SK-N-SH (cell line): Measurements from ENCODE around the gene DAP. TPM values are rescaled to one million over a fixed set of nuclear protein-coding genes. Genes with fewer than 3 reads are reported as not detected.

ENCODE experiments used
- CTCF ChIA-PET: fragments of 300-600, 350-600 bp; formaldehyde crosslinking; extraction: SDS; loops from one replicate; lab custom pipeline; 2021; lab: Yijun Ruan, JAX
- POLR2A ChIA-PET: fragments of 350-600 bp; sonication (Branson Sonifier 250); formaldehyde crosslinking; extraction: SDS; loops from one replicate; lab custom pipeline; 2020; ENCODE audit warnings: antibody characterized with exemption, inconsistent platforms; lab: Yijun Ruan, JAX
- DNase-seq: peaks from one replicate; pipeline ENCODE4 v3.0.0; 2012
- H2AFZ ChIP-seq: fragments of 200-600 bp; sonication (generic); 2 replicates; pipeline ENCODE4 v1.8.1; 2016; ENCODE audit warnings: antibody characterized with exemption, mild to moderate bottlenecking, low read depth
- H3F3A ChIP-seq: fragments of 200-600 bp; sonication (generic); replicated peaks from 2 replicates; pipeline ENCODE3; 2016; ENCODE audit warnings: antibody characterized with exemption, mild to moderate bottlenecking; ENCODE audit not compliant: insufficient read depth
- H3K27ac ChIP-seq, 2 experiments: fragments of 200-500 bp in 1 of 2; fragments of 200-600 bp in 1 of 2; sonication (Bioruptor generic) in 1 of 2; sonication (generic), shearing (Covaris generic) in 1 of 2; 2 replicates each; pipeline versions ENCODE4 v1.5.1 to v1.6.1; 2014 to 2016; ENCODE audit warnings: low read depth in 2 of 2, inconsistent platforms in 1 of 2, low read length in 1 of 2, mild to moderate bottlenecking in 1 of 2, mixed read lengths in 1 of 2
- H3K27me3 ChIP-seq: fragments of 200-600 bp; sonication (generic), shearing (Covaris generic); 2 replicates; pipeline ENCODE4 v1.6.1; 2016; ENCODE audit warnings: mixed run types; ENCODE audit not compliant: insufficient read depth
- H3K36me3 ChIP-seq, 2 experiments: fragments of 200-500 bp in 1 of 2; fragments of 200-600 bp in 1 of 2; sonication (Bioruptor generic) in 1 of 2; sonication (generic) in 1 of 2; replicated peaks in 1 of 2; 2 replicates each; pipeline versions ENCODE3 to v1.5.1; 2014 to 2016; ENCODE audit warnings: low read length in 1 of 2, mild to moderate bottlenecking in 1 of 2; ENCODE audit not compliant: insufficient read depth in 2 of 2, control insufficient read depth in 1 of 2
- H3K4me1 ChIP-seq, 2 experiments: fragments of 200-500 bp in 1 of 2; fragments of 200-600 bp in 1 of 2; sonication (Bioruptor generic) in 1 of 2; sonication (generic), shearing (Covaris generic) in 1 of 2; 2 replicates each; pipeline versions ENCODE4 v1.5.1 to v1.6.1; 2014 to 2016; ENCODE audit warnings: low read depth in 1 of 2, low read length in 1 of 2, mixed run types in 1 of 2; ENCODE audit not compliant: insufficient read depth in 2 of 2, control insufficient read depth in 1 of 2
- H3K4me2 ChIP-seq: fragments of 200-600 bp; sonication (generic), shearing (Covaris generic); 2 replicates; pipeline ENCODE4 v1.6.1; 2017; ENCODE audit warnings: mixed run types
- H3K4me3 ChIP-seq, 2 experiments: fragments of 200-500 bp in 1 of 2; fragments of 200-600 bp in 1 of 2; sonication (Bioruptor generic) in 1 of 2; sonication (generic), shearing (Covaris generic) in 1 of 2; 2 replicates each; pipeline versions ENCODE4 v1.5.1 to v1.8.1; 2014 to 2016; ENCODE audit warnings: low read depth in 2 of 2, inconsistent platforms in 1 of 2, low read length in 1 of 2, mild to moderate bottlenecking in 1 of 2, mixed read lengths in 1 of 2, moderate library complexity in 1 of 2
- H3K79me2 ChIP-seq: fragments of 200-600 bp; sonication (generic); 2 replicates; pipeline ENCODE4 v1.8.1; 2017; ENCODE audit warnings: mild to moderate bottlenecking; ENCODE audit not compliant: insufficient read depth
- H3K9ac ChIP-seq: fragments of 200-600 bp; sonication (generic); 2 replicates; pipeline ENCODE4 v1.6.1; 2017; ENCODE audit warnings: mixed run types
- H3K9me2 ChIP-seq: fragments of 200-600 bp; sonication (generic); 2 replicates; pipeline ENCODE4 v1.6.1; 2017; ENCODE audit warnings: mixed run types
- H3K9me3 ChIP-seq: fragments of 200-600 bp; sonication (generic); 2 replicates; pipeline ENCODE4 v1.6.1; 2017; ENCODE audit warnings: mixed run types, mild to moderate bottlenecking, moderate library complexity
- H4K20me1 ChIP-seq: fragments of 200-600 bp; sonication (generic); 2 replicates; pipeline ENCODE4 v1.6.1; 2017; ENCODE audit warnings: mild to moderate bottlenecking, mixed run types; ENCODE audit not compliant: insufficient read depth
- ELF1 ChIP-seq: IDR thresholded peaks from 2 replicates; pipeline ENCODE4 v1.4.0; 2012
- EP300 ChIP-seq, 2 experiments: IDR thresholded peaks; 2 replicates each; pipeline versions ENCODE4 v1.4.0 to v1.6.1; 2012; ENCODE audit warnings: borderline replicate concordance in 1 of 2, low read depth in 1 of 2, low read length in 1 of 2
- FOXJ3 ChIP-seq: sonication (generic); formaldehyde crosslinking; IDR thresholded peaks from 2 replicates; pipeline ENCODE4 v1.5.1; 2020; ENCODE audit warnings: mild to moderate bottlenecking, missing genetic modification reagents
- GABPA ChIP-seq: IDR thresholded peaks from 2 replicates; pipeline ENCODE4 v1.4.0; 2012; ENCODE audit warnings: low read depth, mild to moderate bottlenecking
- MAX ChIP-seq: IDR thresholded peaks from 2 replicates; pipeline ENCODE4 v1.4.0; 2012; ENCODE audit warnings: low read depth
- MEF2A ChIP-seq: IDR thresholded peaks from 2 replicates; pipeline ENCODE4 v1.4.0; 2012; ENCODE audit warnings: low read depth, borderline replicate concordance
- NFIC ChIP-seq: IDR thresholded peaks from 2 replicates; pipeline ENCODE4 v1.4.0; 2012; ENCODE audit warnings: borderline replicate concordance
- POLR2AphosphoS5 ChIP-seq: IDR thresholded peaks from 2 replicates; pipeline ENCODE4 v1.6.1; 2012; ENCODE audit warnings: low read depth, low read length
- SIN3A ChIP-seq: IDR thresholded peaks from 2 replicates; pipeline ENCODE4 v1.6.1; 2012; ENCODE audit warnings: low read depth, mild to moderate bottlenecking, low read length, moderate library complexity, borderline replicate concordance
- TEAD4 ChIP-seq: IDR thresholded peaks from 2 replicates; pipeline ENCODE4 v1.4.0; 2012; ENCODE audit warnings: mild to moderate bottlenecking, borderline replicate concordance; ENCODE audit not compliant: insufficient read depth
- WGBS: methylation state at CpG from one replicate; pipeline ENCODE4 v1.1.6; 2017; ENCODE audit warnings: low lambda C conversion rate; 5-methylcytosine and 5-hydroxymethylcytosine counted together
- polyA plus RNA-seq, 3 experiments: library from polyadenylated mRNA; depleted of rRNA; stranded (reverse); fragments of >200 nt; gene quantifications; 2 replicates each; pipeline ENCODE4 v1.2.3, GENCODE V29; 2012
- TF ChIP-seq, protein P1 (sequence below): IDR thresholded peaks from 2 replicates; pipeline ENCODE4 v1.4.0; 2012; ENCODE audit warnings: low read depth, borderline replicate concordance

Gene DAP
- polyA plus RNA-seq, 1 of the 3 experiments (the other 2 are of a cell fraction): 78.2 TPM

GRCh38 chr5:10801931-10802666, 41.1 kb upstream of the DAP start:
- Histone ChIP-seq H3K9me2 (no peaks in the 10 kb centered on the region), H3K27me3 (peaks cover 10% of the 10 kb centered on the region; the same call in 1 of the 2 replicates), H3K36me3 (no peaks in the 10 kb centered on the region), H4K20me1 (no peaks in the 10 kb centered on the region), H3K27ac (no peak overlapping the region), H3K79me2 (no peaks in the 10 kb centered on the region), H3K9ac (no peak overlapping the region), H2AFZ (no peak overlapping the region), H3K4me3 (no peak overlapping the region), H3K4me2 (no peak overlapping the region), H3F3A (no peaks in the 10 kb centered on the region), H3K9me3 (no peaks in the 10 kb centered on the region), H3K4me1 (no peaks in the 10 kb centered on the region)
- DNase-seq: no peak
- TF ChIP-seq TEAD4 (no peak), MAX (no peak), ELF1 (no peak), NFIC (no peak), SIN3A (no peak), EP300 (IDR thresholded peaks at IDR 0.05; ENCODE audit: borderline replicate concordance in 1 of 2, low read depth in 1 of 2, low read length in 1 of 2) (no peak), MEF2A (no peak), POLR2AphosphoS5 (no peak)
- TF ChIP-seq, protein P1, sequence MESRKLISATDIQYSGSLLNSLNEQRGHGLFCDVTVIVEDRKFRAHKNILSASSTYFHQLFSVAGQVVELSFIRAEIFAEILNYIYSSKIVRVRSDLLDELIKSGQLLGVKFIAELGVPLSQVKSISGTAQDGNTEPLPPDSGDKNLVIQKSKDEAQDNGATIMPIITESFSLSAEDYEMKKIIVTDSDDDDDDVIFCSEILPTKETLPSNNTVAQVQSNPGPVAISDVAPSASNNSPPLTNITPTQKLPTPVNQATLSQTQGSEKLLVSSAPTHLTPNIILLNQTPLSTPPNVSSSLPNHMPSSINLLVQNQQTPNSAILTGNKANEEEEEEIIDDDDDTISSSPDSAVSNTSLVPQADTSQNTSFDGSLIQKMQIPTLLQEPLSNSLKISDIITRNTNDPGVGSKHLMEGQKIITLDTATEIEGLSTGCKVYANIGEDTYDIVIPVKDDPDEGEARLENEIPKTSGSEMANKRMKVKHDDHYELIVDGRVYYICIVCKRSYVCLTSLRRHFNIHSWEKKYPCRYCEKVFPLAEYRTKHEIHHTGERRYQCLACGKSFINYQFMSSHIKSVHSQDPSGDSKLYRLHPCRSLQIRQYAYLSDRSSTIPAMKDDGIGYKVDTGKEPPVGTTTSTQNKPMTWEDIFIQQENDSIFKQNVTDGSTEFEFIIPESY: no peak
- POLR2A ChIA-PET: no interaction called here
- 36% methylated on average over 9 of the region's 9 CpGs for WGBS
- CTCF ChIA-PET: interaction anchor here (0.9 to 1.3 kb wide), 3 partner anchors 12 to 101 kb away, joined by 3 to 4 read pairs (median 3); no protein-coding TSS in a partner anchor

GRCh38 chr5:10800852-10801251, 39.8 kb upstream of the DAP start:
- no peak for DNase-seq
- H3K36me3 ChIP-seq: no peaks in the 10 kb centered on the region
- H3K4me3 ChIP-seq: no peak overlapping the region
- no peak overlapping the region for H2AFZ ChIP-seq
- ChIA-PET POLR2A (no interaction called here), CTCF (no interaction called here)
- H3K4me1 ChIP-seq: no peaks in the 10 kb centered on the region
- H3K79me2 ChIP-seq: no peaks in the 10 kb centered on the region
- WGBS: 34% methylated on average over 3 of the region's 3 CpGs
- H3K4me2 ChIP-seq: no peak overlapping the region
- H3K27me3 ChIP-seq: peaks cover 10% of the 10 kb centered on the region; the same call in 1 of the 2 replicates
- H3K9ac ChIP-seq: no peak overlapping the region
- TF ChIP-seq FOXJ3 (CRISPR knock-in tag): no peak
- TF ChIP-seq GABPA: no peak
- H3F3A ChIP-seq: no peaks in the 10 kb centered on the region
- H4K20me1 ChIP-seq: no peaks in the 10 kb centered on the region
- H3K27ac ChIP-seq: no peak overlapping the region
- no peaks in the 10 kb centered on the region for H3K9me2 ChIP-seq
- H3K9me3 ChIP-seq: no peaks in the 10 kb centered on the region
